HEK293 (cell line): Measurements from ENCODE around the gene CHMP1A.

Experiments used
- ZNF837 ChIP-seq: fragments of 450-650 bp; formaldehyde crosslinking; IDR thresholded peaks from 2 replicates; pipeline ENCODE4 v1.5.1; 2016; ENCODE audit warnings: missing biosample characterization, missing genetic modification characterization
- ZSCAN30 ChIP-seq: fragments of 450-650 bp; IDR thresholded peaks from 2 replicates; pipeline ENCODE4 v1.5.1; 2018; ENCODE audit warnings: missing biosample characterization, mild to moderate bottlenecking, missing genetic modification characterization, moderate library complexity

GRCh38 chr16:89616623-89617022, 40.9 kb downstream of the CHMP1A start:
- TF ChIP-seq ZSCAN30 (tag by site-specific recombination) = no peak
- no peak for TF ChIP-seq ZNF837 (tag by site-specific recombination)
